ENCODE measurements around the gene GAD1.

Gene GAD1

GRCh38 chr2:170905864-170906263, 89.2 kb downstream of the GAD1 start:
- POLR2A ChIA-PET, result no interaction called here
- TF ChIP-seq CTCF (IDR thresholded peaks at IDR 0.05; ENCODE audit: control extremely low read depth, extremely low read depth, low read depth, missing control alignments), result no peak
- no peak for DNase-seq (ENCODE audit: extremely low spot score)
- CTCF ChIA-PET, result interaction anchor here (0.8 to 1.7 kb wide), 2 partner anchors 10 to 33 kb away, joined by 3 to 5 read pairs; no protein-coding TSS in a partner anchor

All from GM10248 (cell line).